Transverse colon (tissue), 4 donors: ENCODE measurements around the gene UXT.

Experiments
- EP300 ChIP-seq: sonication (generic); formaldehyde crosslinking; IDR thresholded peaks from one replicate; pipeline ENCODE4 v1.6.1; 2017; ENCODE audit warnings: antibody characterized with exemption, low read depth
- POLR2A ChIP-seq: fragments of 450-650 bp; IDR thresholded peaks from one replicate; pipeline ENCODE4 v1.6.1; 2016; ENCODE audit warnings: antibody characterized with exemption, mild to moderate bottlenecking, moderate library complexity
- POLR2AphosphoS5 ChIP-seq, 3 donors: sonication (generic); formaldehyde crosslinking; IDR thresholded peaks; one replicate each; pipeline ENCODE4 v1.6.1; 2016; ENCODE audit warnings: antibody characterized with exemption in 3 of 3
- TF ChIP-seq, protein P1 (sequence below), 5 experiments: fragments of 200-600 bp in 3 of 5; fragments of 450-650 bp in 2 of 5; sonication (generic) in 3 of 5; IDR thresholded peaks; 1 replicate in 2 of 5; 2 replicates in 3 of 5; pipeline ENCODE4 v1.5.1; 2016 to 2017; ENCODE audit warnings: antibody characterized with exemption in 5 of 5, inconsistent platforms in 3 of 5, mild to moderate bottlenecking in 2 of 5, moderate library complexity in 1 of 5

DNA sequence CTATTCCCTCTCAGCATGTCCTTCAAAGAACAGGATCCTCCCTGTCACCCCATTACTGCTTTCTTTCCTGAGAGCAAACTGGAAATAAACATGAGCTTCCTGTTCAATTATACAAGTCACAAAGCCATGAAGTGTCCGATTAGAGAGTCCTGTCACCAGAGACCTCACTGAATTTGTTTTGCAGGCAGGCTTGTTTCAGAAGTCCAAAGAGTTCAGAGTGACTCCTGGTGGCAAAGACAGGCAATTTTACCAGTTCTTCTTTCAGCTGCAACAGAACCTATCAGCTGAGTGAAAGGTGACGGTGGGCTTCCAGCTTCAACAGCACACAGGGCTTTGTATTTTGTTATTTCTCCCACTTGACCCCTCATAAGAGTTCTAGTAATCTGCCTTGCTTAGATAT, 15.1 kb downstream of the UXT start:
- TF ChIP-seq, protein P1, sequence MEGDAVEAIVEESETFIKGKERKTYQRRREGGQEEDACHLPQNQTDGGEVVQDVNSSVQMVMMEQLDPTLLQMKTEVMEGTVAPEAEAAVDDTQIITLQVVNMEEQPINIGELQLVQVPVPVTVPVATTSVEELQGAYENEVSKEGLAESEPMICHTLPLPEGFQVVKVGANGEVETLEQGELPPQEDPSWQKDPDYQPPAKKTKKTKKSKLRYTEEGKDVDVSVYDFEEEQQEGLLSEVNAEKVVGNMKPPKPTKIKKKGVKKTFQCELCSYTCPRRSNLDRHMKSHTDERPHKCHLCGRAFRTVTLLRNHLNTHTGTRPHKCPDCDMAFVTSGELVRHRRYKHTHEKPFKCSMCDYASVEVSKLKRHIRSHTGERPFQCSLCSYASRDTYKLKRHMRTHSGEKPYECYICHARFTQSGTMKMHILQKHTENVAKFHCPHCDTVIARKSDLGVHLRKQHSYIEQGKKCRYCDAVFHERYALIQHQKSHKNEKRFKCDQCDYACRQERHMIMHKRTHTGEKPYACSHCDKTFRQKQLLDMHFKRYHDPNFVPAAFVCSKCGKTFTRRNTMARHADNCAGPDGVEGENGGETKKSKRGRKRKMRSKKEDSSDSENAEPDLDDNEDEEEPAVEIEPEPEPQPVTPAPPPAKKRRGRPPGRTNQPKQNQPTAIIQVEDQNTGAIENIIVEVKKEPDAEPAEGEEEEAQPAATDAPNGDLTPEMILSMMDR (IDR thresholded peaks at IDR 0.05): peak in 3 of 5 experiments; percentile 8 to 23 (median 13)
- TF ChIP-seq EP300 (no peak), POLR2A (no peak), POLR2AphosphoS5 (IDR thresholded peaks at IDR 0.05) (no peak)
